GM19239 (cell line): Measurements from ENCODE around the gene IFNA21.
"Not testable (repeated sequence)": the region's sequence is repeated elsewhere in the genome, so short reads cannot be mapped to it uniquely, and the experiment has no call there.

Experiments used
- DNase-seq: peaks from one replicate; pipeline ENCODE4 v3.0.0; 2011; ENCODE audit warnings: low spot score; ENCODE audit not compliant: insufficient read length
- FAIRE-seq: peaks from 2 replicates; lab custom pipeline; 2011; peaks lifted over from hg19 to GRCh38; lab: Jason Lieb, UNC

IFNA21 gene

DNA sequence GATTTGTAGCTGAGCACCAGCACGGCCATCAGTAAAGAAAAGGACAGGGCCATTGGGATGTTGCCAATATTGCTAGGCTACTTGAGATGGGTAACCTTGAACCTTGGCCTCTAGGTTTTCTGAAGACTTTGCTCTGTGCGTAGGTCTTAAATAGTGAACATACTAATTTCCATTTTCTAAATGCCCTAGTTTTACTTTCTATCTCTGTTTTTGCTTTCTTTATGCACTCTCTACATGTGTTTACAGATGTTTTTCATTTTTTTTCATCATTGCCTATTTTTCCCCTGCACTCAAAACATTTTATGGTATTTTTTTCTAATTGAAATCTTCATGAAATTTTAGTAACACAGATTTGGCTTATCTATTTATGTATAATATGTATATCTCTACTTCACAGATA is at the start of gene IFNA21:
Gene IFNA21 (minus strand): TSS at position 101 of the 400 bp plus-strand sequence. CDS start 48 bp downstream, at position 53.
- not testable (repeated sequence) for DNase-seq, FAIRE-seq

GRCh38 chr9:21213411-21214326 is 47.2 kb upstream of the IFNA21 start:
- not testable (repeated sequence) for DNase-seq

DNA sequence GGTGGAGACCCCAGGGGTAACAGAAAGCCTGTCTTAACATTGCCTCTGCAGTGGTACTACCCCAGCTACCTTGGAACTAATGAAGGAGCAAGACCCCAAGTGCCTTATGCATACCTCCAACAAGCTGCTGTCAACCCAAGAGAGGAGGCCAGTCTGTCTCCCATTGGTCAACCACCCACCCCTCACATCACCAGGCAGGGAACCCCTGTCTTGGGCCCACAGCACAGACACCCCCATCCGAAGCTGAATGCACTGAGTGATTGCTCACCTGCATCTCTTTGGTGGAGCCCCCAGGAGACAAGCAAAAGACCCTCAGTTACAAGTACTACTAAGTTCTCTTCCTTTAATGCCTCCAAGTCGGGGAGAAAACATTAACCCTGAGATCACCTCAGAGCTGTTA is 45.7 kb upstream of the IFNA21 start:
- DNase-seq, FAIRE-seq: not testable (repeated sequence)

More at GRCh38 chr9:21213411-21214326, 47.2 kb upstream of the IFNA21 start:
- peak; percentile 72 for FAIRE-seq

DNA sequence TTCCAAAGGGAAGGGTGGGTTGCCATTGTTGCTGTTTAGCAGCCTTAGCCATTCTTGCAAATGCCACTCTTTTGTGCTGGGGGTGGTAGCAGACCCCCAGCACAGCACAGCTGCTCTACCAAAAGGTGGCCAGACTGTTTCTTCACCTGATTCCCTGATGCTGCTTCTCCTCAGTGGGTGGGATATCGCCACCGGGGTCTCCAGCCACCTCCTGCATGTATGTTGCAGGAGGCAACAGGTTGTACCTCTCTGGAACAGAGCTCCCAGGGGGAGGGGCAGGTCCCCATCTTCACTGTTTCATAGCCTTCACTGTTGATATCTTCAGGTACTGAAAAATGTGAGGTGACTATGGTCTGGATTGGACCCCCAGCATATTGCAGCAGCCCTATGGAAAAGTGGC is 44.3 kb upstream of the IFNA21 start:
- DNase-seq, FAIRE-seq: not testable (repeated sequence)

DNA sequence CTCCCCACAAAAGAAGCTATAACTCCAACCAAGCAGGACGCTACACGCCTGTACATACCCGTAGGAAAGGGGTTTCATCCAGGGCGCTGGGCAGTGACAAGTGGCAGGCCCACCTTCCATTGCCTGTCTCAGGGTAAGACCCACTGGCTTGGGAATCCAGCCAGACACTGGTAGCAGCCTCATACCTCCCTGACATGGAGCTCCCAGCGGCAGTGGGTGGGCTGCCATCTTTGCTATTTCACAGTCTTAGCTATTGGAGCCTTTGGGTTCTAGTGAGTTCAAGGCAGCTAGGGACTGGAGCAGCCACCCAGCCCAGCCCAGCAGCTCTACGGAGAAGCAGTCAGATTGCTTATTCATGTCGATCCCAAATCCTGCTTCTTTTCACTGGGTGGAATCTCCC is 43.9 kb upstream of the IFNA21 start:
- FAIRE-seq, result no peak
- DNase-seq, result no peak

- not testable (repeated sequence) for DNase-seq, FAIRE-seq
Observed at GRCh38 chr9:21207043-21207442, 40.6 kb upstream of the IFNA21 start, which contains the start of gene IFNA10. IFNA10 (minus strand) TSS chr9:21207143; CDS start chr9:21207097, 46 bp downstream.

DNA sequence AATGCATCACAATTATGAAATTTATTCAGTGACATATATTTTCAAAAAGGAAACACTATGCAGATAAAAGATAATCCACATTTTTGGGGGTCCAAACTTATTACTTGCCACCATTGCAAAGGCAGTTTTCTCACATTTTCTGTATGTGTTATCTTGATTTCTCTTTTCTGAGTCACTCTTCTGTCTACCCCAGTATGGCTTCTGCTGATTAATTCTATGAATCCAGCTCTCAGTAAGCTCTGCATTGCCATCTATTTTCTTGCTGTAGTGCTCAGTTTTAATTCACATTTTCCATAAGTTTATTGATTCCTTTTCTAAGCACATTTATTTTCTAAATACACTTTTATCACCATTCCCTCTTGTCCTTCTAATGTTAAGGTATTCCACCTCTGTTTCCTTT is 38.7 kb upstream of the IFNA21 start:
- FAIRE-seq (no peak), DNase-seq (no peak)

DNA sequence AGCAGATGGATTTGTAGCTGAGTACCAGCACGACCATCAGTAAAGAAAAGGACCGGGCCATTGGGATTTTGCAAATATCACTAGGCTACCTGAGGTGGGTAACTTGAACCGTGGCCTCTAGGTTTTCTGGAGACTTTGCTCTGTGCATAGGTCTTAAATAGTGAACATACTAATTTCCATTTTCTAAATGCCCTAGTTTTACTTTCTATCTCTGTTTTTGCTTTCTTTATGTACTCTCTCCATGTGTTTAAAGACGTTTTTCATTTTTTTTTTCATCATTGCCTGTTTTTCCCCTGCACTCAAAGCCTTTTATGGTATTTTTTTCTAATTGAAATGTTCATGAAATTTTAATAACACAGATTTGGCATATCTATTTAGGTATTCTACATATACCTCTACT is 35.6 kb upstream of the IFNA21 start, which contains the start of gene IFNA7:
Gene IFNA7 (minus strand): TSS at position 101 of the 400 bp plus-strand sequence. CDS start 40 bp downstream, at position 61.
- FAIRE-seq, DNase-seq: not testable (repeated sequence)

DNA sequence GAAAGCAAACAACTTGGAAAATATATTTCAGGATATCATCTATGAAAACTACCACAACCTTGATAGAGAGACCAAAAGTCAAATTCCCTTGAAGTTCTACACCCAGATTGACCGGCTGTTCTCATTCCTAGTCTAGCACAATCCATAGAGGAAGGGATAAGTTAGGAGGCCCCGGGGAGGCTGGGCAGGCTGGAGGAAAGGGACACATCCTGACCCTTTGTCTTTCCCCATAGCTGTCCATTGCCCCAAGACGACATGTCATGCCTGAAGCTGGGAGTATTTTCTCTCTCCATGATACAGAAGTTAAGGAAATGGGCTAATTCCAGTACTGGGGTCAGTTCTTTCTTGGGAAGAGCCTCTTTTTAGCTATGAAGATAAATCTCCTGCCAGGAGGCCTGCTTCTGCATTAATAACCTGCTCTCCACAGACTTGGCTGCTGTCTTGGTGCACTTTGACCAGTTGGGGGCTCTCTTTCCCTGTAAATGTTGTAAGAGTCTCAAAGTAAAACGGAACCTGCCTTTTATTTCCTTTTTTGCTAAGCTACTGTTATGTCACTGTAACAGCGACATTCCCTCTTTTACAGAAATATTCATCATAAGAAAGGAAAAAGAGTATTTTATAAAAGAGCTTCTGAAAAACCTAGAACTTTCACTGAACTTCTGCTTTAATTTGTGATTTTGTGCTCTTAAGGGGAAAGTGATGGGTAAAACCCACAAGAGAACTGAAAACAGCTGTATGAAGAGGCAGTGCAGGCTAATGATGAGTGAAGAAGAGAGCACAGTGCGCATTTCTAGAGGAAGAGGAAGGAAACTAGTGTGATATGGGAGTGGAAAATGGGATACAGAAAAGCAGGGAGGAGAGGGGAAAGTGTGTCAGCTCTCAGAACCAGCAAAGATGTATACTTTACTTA is 28.7 kb upstream of the IFNA21 start:
- FAIRE-seq, result peak; percentile 79
- not testable (repeated sequence) for DNase-seq

- FAIRE-seq, DNase-seq: not testable (repeated sequence)
Observed at GRCh38 chr9:21187487-21187886, 21.0 kb upstream of the IFNA21 start, which contains the start of gene IFNA4. IFNA4 (minus strand) TSS chr9:21187587; CDS start chr9:21187531, 56 bp downstream.

DNA sequence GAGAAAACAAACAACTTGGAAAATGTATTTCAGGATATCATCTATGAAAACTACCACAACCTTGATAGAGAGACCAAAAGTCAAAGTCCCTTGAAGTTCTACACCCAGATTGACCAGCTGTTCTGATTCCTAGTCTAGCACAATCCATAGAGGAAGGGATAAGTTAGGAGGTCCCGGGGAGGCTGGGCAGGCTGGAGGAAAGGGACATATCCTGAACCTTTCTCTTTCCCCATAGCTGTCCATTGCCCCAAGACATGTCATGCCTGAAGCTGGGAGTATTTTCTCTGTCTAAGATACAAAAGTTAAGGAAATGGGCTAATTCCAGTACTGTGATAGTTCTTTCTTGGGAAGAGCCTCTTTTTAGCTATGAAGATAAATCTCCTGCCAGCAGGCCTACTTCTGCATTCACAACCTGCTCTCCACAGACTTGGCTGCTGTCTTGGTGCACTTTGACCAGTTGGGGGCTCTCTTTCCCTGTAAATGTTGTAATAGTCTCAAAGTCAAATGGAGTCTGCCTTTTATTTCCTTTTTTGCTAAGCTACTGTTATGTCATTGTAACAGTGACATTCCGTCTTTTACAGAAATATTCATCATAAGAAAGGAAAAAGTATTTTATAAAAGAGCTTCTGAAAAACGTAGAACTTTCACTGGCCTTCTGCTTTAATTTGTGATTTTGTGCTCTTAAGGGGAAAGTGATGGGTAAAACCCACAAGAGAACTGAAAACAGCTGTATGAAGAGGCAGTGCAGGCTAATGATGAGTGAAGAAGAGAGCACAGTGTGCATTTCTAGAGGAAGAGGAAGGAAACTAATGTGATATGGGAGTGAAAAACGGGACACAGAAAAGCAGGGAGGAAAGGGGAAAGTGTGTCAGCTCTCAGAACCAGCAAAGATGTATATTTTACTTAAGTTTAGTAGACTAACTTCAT is 16.6 kb upstream of the IFNA21 start:
- FAIRE-seq, result peak; percentile 95
- DNase-seq, result not testable (repeated sequence)

- FAIRE-seq (no peak), DNase-seq (no peak)
Observed at GRCh38 chr9:21174671-21175070, 8.2 kb upstream of the IFNA21 start.

- no peak for DNase-seq
- no peak for FAIRE-seq
Observed at GRCh38 chr9:21172156-21172555, 5.7 kb upstream of the IFNA21 start.

DNA sequence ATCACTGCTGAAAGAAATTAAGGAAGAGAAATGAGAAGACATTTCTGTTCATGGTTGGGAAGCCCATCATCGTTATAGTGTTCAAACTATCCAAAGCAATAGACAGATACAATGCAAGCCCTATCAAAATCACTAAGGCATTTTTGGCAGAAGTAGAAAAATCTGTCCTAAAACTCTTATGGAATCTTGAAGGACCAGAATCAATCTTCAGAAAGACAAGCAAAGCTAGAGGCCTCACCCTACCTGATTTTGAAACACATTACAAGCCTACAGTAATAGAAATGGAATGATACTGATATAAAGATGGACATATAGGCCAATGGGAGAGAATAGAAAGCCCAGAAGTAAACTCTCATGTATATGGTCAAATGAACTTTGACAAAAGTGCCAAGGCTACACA is 4.9 kb upstream of the IFNA21 start:
- FAIRE-seq, result no peak

DNA sequence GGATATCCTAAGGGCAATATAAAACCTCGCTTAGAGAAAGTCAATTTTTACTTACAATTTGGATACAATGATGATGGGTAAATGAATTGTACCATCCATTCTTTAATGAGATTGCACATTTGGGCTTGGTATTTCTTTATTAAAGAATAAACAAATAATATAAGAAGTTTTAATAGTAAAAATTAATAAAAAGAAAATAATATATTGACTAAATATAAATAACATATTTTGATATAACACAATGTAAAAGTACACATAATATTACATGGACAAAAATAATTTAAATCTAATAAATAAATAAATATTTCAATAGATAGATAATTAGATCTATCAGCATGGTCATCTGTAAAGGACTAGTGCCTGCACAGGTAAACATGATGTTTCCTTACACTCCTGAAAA is 944 bp downstream of the IFNA21 start:
- DNase-seq (no peak), FAIRE-seq (no peak)

More for the DNA sequence above, 4.9 kb upstream of the IFNA21 start:
- DNase-seq, result no peak

GRCh38 chr9:21160178-21160577 is 6.3 kb downstream of the IFNA21 start:
- no peak for DNase-seq
- peak; percentile 95 for FAIRE-seq

DNA sequence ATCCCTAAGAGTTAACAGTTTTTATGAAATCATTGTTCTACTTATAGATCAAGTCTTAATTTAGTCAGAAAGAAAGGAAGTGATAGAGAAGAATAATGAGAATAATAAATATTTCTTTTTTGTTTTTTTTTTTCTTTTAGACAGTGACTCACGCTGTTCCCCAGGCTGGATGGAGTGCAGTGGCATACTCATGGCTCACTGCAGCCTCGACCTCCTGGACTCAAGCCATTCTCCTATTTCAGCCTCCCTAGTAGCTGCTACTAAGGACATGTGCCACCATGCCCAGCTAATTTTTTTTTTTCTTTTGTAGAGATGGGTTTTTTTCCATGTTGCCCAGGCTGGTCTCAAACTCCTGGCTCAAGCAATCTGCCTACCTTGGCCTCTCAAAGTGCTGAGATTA is 11.0 kb downstream of the IFNA21 start:
- no peak for DNase-seq
- FAIRE-seq, result no peak

DNA sequence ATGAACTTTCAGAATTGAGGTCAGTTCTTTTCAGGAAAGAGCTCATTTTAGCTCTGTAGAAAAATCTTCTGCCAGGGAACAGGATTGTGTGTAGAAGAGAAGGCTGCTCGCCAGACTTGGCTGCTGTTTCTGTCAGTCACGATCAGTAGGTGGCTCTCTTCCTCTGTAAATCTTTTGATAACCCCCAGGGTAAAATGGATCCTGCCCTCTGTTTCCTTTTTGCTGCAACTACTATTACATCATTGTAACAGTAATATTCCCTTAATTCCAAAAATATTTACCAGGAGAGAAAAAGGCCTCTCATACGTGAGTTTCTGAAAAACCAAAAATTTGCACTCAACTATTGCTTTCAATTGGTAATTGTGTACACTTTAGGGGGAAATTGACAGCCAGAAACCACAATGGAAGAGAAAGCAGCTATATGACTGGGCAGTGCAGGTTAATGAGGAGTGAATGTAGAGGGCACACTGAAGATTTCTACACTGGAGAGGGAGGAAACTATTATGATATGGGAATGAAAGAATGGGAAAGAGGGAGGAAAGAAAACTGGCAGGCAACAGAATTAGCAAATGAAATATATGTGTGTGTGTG is 12.3 kb downstream of the IFNA21 start:
- FAIRE-seq, result peak; percentile 84
- DNase-seq, result peak; percentile 17
